GM12874 (cell line): Measurements from ENCODE around the gene INPP5A.

Source experiments
- TF ChIP-seq, protein P1 (sequence below): IDR thresholded peaks from 2 replicates; pipeline ENCODE4 v1.5.1; 2011; ENCODE audit warnings: low read depth, mild to moderate bottlenecking, control low read depth, low read length, moderate library complexity; ENCODE audit not compliant: insufficient read depth

Gene INPP5A

DNA sequence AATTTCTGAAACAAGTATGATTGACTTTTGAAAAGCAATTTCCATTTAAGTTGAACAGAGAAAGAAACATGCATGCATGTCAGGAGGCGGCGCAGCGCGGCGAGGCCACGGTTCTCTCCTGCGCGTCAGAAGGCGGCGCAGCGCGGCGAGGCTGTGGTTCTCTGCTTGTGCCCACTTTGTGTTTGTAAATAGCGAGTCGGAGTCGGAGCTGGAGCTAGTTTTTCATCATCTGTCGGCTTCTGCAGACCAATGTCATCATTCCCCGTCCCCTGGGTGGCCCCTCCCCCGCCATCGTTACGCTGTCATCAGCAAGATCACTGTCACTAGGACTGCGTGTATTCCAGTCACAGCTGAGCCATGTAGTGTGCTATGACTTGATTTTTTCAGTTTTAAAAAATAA, 49.2 kb downstream of the INPP5A start:
- TF ChIP-seq, protein P1, sequence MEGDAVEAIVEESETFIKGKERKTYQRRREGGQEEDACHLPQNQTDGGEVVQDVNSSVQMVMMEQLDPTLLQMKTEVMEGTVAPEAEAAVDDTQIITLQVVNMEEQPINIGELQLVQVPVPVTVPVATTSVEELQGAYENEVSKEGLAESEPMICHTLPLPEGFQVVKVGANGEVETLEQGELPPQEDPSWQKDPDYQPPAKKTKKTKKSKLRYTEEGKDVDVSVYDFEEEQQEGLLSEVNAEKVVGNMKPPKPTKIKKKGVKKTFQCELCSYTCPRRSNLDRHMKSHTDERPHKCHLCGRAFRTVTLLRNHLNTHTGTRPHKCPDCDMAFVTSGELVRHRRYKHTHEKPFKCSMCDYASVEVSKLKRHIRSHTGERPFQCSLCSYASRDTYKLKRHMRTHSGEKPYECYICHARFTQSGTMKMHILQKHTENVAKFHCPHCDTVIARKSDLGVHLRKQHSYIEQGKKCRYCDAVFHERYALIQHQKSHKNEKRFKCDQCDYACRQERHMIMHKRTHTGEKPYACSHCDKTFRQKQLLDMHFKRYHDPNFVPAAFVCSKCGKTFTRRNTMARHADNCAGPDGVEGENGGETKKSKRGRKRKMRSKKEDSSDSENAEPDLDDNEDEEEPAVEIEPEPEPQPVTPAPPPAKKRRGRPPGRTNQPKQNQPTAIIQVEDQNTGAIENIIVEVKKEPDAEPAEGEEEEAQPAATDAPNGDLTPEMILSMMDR, result no peak

DNA sequence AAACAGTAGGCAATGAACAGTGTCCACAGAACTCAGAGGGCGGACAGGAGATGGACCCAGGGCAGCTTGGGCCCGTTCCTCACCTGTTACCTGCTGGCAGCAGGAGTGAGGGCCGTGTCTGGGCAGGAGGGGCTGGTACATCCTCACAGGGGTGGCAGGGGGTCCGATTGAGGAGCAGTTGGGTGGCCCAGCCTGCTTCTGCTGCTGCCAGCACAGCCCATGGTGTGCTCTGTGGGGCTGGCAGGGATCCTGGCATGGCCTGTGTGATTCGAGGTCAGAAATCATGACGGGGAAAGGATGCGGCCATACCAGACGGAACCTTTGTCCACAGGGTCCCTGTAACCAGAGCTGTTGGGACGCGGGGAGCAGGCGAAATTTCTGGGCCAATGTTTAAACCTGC, 49.6 kb downstream of the INPP5A start:
- TF ChIP-seq, protein P1, result no peak

DNA sequence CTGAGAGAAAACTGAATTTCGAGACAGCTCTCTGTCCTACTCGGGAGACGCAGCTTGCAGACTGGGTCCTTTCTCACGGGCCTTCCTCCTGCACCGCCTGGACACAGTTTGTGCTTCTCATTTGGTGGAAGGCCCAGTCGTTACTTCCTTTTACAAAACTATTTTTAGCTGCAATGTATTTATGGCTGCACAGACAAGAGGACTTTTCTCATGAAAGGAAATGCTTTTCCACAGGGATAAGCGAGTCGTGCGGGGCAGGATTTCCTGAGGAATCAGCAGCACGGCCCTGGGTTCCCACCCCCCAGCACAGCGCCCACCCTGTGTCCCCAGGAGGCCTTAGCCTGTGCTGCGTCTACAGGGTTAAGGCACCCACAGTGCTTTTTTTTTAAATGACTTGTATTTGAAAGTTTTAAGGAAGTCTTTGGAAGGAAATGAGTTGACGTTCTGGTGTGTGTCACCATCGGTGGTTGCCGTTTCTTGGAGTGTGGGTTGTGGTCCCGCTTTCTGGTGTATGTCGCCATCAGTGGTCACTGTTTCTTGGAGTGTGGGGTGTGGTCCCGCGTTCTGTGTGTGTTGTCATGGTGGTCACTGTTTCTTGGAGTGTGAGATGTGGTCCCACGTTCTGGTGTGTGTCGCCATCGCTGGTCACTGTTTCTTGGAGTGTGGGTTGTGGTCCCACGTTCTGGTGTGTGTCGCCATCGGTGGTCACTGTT, 50.9 kb downstream of the INPP5A start:
- TF ChIP-seq, protein P1, result no peak

DNA sequence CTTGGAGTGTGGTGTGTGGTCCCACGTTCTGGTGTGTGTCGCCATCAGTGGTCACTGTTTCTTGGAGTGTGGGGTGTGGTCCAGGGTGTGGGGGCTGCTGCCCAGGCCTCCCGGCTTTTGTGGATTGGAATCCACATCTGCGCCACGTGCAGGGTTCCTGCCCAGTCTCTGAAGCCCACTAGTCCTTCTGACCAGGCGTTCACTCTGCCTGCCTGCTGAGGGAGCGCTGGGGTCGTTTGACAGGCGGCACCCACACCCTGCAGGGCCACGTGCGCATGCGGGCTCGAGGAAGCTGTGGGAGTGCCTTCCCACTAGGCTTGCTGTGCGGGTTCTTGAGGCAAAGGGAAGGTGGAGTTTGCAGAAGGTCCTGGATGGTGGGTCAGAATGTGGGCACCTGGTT, 51.4 kb downstream of the INPP5A start:
- TF ChIP-seq, protein P1, result no peak

DNA sequence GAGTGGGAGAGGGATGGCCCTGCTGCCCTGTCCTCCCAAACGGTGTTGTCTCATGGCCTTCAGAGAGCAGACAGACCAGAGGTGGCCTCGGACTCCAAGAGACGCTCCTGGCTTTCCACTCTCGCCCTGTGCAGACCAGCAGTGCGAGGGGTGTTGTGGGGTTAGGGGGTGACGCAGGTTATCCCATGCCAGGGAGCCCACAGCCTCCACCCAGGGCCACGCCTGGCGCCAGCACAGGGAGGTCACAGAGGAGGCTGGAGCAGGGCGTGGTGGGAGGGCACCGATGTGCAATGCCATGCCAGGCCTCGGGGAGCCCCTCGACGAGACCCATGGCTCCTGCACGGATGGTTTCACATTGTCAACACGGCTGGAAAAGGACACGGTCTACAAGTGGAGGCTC, 52.1 kb downstream of the INPP5A start:
- TF ChIP-seq, protein P1, result no peak

DNA sequence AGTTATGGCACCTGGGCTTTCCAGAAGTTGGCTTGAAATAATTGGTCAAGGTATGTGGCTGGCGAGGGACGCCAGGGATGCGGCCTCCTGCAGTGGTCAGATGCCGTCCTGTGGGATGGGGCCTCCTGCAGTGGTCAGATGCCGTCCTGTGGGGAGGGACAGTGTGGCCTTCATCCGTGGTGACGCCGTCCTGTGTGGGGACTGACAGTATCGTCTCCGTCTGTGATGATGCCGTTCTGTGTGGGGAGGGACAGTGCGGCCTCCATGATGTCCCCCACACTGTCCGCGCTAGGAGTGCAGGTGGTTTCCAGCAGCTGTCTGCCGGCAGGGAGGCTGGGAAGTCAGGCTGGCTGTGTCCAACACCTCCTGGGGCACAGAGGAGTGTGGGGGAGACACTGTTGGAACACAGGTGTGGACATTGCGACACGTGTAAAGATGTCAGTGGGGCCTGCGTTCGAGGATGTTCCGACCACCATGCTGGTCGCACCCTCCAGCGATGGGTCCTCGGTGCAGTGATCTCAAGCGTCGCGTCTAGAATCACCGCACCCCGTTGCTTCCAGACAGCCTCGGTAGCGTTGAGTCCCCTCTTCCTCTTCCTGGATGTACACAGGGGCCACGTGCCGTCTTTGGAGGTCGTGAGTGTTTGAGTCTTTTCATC, 52.6 kb downstream of the INPP5A start:
- TF ChIP-seq, protein P1, result no peak

DNA sequence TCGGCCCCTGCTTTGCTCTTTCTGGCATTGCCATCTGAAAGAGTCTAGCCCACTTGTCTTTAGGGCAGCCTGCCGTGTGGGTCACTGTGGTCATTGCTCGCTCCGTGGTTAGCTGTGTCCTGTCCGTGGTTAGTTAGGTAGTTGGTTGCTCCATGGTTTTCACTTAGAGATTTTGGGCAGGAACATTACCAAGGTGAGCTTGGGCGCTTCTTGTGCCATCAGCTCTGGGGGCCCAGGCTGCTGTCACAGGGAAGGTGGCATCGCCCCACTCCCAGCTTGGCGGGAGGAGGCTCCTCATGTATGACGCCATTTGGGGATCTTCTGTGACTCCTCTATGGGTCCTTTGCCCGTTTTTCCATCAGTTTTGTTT, 53.1 kb downstream of the INPP5A start:
- TF ChIP-seq, protein P1, result no peak
